Neutrophil (primary cell): ENCODE data around the gene JHY.

ENCODE experiments used
- H3K27ac ChIP-seq: fragments of 200-600 bp; sonication (generic); 2 replicates; pipeline ENCODE4 v1.5.1; 2016; ENCODE audit warnings: mild to moderate bottlenecking, moderate library complexity
- H3K27me3 ChIP-seq: fragments of 200-600 bp; sonication (generic); 2 replicates; pipeline ENCODE4 v1.6.0; 2016; ENCODE audit warnings: mild to moderate bottlenecking
- H3K36me3 ChIP-seq: fragments of 200-600 bp; sonication (generic); 2 replicates; pipeline ENCODE4 v1.5.1; 2017
- H3K4me1 ChIP-seq, 2 experiments: fragments of 200-600 bp in 1 of 2; sonication (generic) in 1 of 2; 1 replicate in 1 of 2; 2 replicates in 1 of 2; pipeline versions ENCODE4 v1.5.1 to v1.6.1; 2013 to 2016; ENCODE audit warnings: low read depth in 1 of 2, low read length in 1 of 2, mild to moderate bottlenecking in 1 of 2, moderate library complexity in 1 of 2; ENCODE audit not compliant: control insufficient read depth in 1 of 2, insufficient read depth in 1 of 2
- H3K4me3 ChIP-seq, 2 experiments: fragments of 200-600 bp in 1 of 2; sonication (generic) in 1 of 2; 1 replicate in 1 of 2; 2 replicates in 1 of 2; pipeline ENCODE4 v1.5.1; 2013 to 2016; ENCODE audit warnings: low read depth in 1 of 2, low read length in 1 of 2, mild to moderate bottlenecking in 1 of 2, moderate library complexity in 1 of 2
- H3K9me3 ChIP-seq: fragments of 200-600 bp; sonication (generic); 2 replicates; pipeline ENCODE4 v1.5.1; 2016
- CTCF ChIP-seq: fragments of 200-600 bp; sonication (generic); IDR thresholded peaks from 2 replicates; pipeline ENCODE4 v1.5.1; 2016; ENCODE audit warnings: antibody characterized with exemption

JHY gene

GRCh38 chr11:122882189-122882856, at the start of gene JHY:
JHY (plus strand) TSS chr11:122882759; CDS start chr11:122885850, 3,091 bp downstream.
- TF ChIP-seq CTCF, result no peak
- Histone ChIP-seq H3K4me1 (peaks cover 0 to 13% of the 10 kb centered on the region in 2 experiments), H3K27ac (no peak within 1 kb of the TSS), H3K27me3 (peaks cover 73% of the 10 kb centered on the region), H3K4me3 (peak within 1 kb of the TSS; percentile 14 to 59), H3K9me3 (no peaks in the 10 kb centered on the region), H3K36me3 (no peaks in the 10 kb centered on the region)

- H3K27me3 ChIP-seq, result peaks cover 36% of the 10 kb centered on the region
- no peaks in the 10 kb centered on the region for H3K36me3 ChIP-seq
- TF ChIP-seq CTCF, result no peak
Measured at GRCh38 chr11:122833846-122834464, 48.6 kb upstream of the JHY start.

GRCh38 chr11:122836916-122837315, 45.6 kb upstream of the JHY start:
- TF ChIP-seq CTCF, result no peak
- Histone ChIP-seq H3K4me1 (no peaks in the 10 kb centered on the region), H3K4me3 (no peak overlapping the region), H3K27ac (no peak overlapping the region), H3K36me3 (no peaks in the 10 kb centered on the region), H3K9me3 (no peaks in the 10 kb centered on the region), H3K27me3 (peaks cover 30% of the 10 kb centered on the region)

More at GRCh38 chr11:122833846-122834464, 48.6 kb upstream of the JHY start:
- H3K27ac ChIP-seq, result no peak overlapping the region
- no peaks in the 10 kb centered on the region for H3K9me3 ChIP-seq
- H3K4me3 ChIP-seq, result no peak overlapping the region
- no peaks in the 10 kb centered on the region for H3K4me1 ChIP-seq

- H3K4me1 ChIP-seq, result no peaks in the 10 kb centered on the region
- H3K27me3 ChIP-seq, result peaks cover 25% of the 10 kb centered on the region
- no peaks in the 10 kb centered on the region for H3K9me3 ChIP-seq
- TF ChIP-seq CTCF, result no peak
- no peak overlapping the region for H3K27ac ChIP-seq
- no peak overlapping the region for H3K4me3 ChIP-seq
- no peaks in the 10 kb centered on the region for H3K36me3 ChIP-seq
Measured at GRCh38 chr11:122837528-122838346, 44.8 kb upstream of the JHY start.

- TF ChIP-seq CTCF, result no peak
- no peaks in the 10 kb centered on the region for H3K4me1 ChIP-seq
- H3K27ac ChIP-seq, result no peak overlapping the region
- H3K9me3 ChIP-seq, result no peaks in the 10 kb centered on the region
- H3K27me3 ChIP-seq, result peaks cover 18% of the 10 kb centered on the region
- no peaks in the 10 kb centered on the region for H3K36me3 ChIP-seq
- H3K4me3 ChIP-seq, result no peak overlapping the region
Measured at GRCh38 chr11:122843281-122844141, 39.0 kb upstream of the JHY start.
